Measurements from ENCODE around the gene RAPGEF2.
A peak's percentile ranks its signal among the peaks of the same experiment; 100 is the strongest.
"Not testable (repeated sequence)": the region's sequence is repeated elsewhere in the genome, so short reads cannot be mapped to it uniquely, and the experiment has no call there.

RAPGEF2 gene, protein sequence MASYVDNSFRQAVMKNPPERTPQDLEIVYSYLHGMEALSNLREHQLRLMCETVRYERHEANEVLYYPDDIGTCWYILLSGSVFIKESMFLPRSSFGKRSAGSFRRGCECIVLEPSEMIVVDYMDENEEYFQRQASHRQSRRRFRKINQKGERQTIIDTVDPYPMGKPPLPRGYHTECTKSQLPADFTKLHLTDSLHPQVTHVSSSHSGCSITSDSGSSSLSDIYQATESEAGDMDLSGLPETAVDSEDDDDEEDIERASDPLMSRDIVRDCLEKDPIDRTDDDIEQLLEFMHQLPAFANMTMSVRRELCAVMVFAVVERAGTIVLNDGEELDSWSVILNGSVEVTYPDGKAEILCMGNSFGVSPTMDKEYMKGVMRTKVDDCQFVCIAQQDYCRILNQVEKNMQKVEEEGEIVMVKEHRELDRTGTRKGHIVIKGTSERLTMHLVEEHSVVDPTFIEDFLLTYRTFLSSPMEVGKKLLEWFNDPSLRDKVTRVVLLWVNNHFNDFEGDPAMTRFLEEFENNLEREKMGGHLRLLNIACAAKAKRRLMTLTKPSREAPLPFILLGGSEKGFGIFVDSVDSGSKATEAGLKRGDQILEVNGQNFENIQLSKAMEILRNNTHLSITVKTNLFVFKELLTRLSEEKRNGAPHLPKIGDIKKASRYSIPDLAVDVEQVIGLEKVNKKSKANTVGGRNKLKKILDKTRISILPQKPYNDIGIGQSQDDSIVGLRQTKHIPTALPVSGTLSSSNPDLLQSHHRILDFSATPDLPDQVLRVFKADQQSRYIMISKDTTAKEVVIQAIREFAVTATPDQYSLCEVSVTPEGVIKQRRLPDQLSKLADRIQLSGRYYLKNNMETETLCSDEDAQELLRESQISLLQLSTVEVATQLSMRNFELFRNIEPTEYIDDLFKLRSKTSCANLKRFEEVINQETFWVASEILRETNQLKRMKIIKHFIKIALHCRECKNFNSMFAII (N-terminal part only)

DNA sequence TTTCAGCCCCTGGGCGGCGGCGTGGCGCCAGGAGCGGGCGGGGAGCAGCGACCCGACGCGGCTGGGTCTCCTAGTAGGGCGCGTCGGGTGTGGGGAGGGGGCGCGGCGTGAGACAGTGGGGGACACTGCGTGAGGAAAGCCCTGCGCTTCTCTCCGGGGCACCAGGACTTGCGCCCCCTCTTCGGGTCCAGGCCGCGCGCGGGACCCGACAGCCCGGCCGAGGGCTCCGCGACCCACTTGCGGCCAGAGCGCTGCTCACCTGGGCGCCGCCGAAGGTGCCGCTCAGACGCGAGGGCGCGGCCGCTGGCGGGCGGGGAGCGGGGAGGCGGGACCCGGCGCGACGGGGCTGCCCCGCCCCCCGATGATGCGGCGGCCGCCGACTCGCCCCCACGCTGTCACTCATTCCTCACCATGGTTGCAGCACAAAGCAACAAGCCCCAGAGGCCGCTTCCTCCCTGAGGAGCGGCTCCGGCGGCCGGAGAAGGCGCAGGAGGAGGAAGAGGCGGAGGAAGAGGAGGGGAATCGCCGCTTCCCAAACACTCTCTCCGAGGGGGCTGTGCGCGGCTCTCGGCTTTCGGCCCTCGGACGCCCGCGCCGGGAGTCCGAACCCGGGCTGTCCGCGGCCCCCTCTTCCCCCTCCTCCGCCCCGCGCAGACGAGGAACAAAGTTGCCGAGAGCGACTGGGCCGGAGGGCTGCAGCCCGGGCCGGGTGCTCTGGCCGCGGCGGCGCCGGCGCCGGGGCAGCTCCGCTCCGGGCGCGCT is at the start of gene RAPGEF2:
Gene RAPGEF2 (plus strand): TSS at position 458 of the 762 bp plus-strand sequence. CDS start 1,084 bp downstream, outside the sequence.
- peak; percentile 93 for DNase-seq

DNA sequence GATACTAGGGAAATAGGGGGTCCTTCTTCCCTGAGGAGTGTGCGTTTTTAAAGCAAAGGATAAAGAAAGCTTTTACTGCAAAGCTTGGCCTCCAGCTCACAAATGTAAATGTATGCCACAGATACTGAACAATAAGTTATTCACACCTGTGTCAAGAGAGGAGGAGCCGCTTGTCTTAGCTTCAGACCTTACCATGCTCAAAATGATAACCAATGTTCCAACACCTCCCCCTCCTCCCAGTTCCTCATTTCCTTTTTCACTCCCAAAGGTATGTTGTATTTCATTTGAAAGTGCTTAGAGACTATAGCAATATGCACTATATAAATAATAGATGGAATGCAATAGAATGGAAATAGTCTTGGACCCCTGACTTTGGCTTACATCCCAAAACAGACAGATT is 47.0 kb upstream of the RAPGEF2 start:
- no peak for DNase-seq

DNA sequence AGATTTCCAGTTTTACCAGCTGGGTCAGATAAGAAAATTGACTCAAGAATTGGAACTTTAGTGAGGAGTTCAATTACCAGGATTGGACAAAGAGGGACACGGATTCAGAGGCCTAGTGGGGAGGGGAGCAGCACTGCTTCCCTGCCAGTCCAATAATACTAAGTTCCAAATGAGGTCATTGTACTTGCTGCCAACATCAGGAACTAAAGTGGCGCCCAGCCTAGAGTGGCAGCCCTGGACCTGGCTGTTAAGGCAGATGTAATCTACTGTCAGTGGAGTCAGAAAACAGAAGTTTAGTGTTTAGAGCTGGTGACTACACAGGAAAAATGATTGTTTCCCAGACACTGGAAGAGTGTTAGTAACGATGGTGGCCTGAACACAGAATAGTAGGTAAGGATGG is 42.7 kb upstream of the RAPGEF2 start:
- DNase-seq = no peak

DNA sequence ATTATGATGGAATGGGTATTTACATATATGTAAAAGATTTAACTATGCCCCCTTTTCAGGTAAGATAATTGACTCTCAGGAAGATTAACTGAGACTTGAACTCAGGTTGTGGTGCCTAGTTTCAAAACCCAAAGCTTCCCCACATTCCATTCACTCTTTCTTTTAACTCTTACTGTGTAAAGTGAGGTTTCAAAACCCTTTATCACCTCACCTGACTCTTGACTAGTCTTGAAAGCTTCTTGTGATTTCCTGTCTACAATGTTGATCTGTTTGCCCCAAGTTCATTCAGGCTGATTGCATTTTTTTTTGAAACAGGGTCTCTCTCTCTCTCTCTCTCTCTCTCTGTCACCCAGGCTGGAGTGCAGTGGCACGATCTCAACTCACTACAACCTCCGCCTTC is 40.5 kb upstream of the RAPGEF2 start:
- no peak for DNase-seq

GRCh38 chr4:159065513-159066240 is 37.2 kb upstream of the RAPGEF2 start:
- DNase-seq = no peak

DNA sequence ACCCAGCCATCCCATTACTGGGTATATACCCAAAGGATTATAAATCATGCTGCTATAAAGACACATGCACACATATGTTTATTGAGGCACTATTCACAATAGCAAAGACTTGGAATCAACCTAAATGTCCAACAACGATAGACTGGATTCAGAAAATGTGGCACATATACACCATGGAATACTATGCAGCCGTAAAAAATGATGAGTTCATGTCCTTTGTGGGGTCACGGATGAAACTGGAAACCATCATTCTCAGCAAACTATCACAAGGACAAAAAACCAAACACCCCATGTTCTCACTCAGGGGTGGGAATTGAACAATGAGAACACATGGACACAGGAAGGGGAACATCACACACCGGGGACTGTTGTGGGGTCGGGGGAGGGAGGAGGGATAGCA is 34.7 kb upstream of the RAPGEF2 start:
- not testable (repeated sequence) for DNase-seq

DNA sequence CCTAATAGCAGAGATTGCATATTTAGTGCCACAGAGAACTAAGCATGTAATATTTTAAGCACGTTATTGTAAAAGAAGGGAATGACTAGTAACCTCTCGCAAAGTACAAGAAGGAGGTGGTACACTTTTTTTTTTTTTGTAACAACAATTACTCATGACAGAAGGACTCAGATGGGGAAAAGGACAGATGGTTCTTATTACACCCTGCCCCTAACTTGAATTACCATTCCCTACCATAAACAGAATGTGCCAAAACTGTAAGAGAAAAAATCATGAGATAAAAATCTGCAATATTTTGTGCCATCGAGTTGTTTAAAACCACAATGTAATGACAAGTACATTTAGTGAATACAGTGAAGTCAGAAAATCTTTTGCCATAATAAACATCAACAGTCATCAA is 33.0 kb upstream of the RAPGEF2 start:
- no peak for DNase-seq

GRCh38 chr4:159070742-159071141 is 32.1 kb upstream of the RAPGEF2 start:
- DNase-seq = no peak

DNA sequence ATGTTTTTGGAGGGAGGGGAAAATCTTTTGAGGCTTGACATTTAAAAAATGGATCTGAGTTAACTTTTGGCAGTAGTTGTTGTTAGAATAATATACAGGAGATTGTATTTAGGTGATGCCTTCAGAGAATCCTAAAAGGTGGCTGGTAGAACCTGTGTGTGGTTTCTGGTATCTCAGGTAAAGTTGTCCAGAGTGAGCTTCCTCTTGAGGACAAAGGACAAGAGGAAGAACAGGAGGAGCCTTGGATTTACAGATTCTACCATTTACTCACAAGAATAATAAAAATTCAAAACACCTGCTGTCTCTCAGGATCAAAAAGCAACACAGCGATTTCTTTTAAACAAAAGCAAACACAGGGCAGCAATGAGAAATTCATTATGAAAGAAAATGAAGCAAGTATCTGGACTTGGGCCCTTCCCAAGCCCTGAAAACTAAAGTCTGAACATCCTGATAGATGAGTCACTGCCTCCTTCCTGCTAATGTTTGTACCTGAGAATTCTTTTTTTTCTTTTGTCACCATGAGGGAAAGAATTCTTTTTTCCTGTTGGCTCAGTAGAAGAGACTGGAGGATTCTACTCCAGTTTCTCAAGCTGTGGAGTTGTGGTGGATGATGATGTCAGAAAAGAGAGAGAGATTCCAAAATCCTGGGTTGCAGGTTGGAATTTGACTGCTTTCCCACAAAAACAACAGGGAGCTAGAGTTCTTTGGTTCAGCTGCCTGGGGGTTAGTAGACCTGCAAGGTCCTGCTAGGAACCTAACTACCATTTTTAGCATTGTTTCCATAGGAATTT is 31.5 kb upstream of the RAPGEF2 start:
- DNase-seq = no peak

GRCh38 chr4:159071969-159072765 is 30.7 kb upstream of the RAPGEF2 start:
- no peak for DNase-seq

GRCh38 chr4:159075531-159075932 is 27.3 kb upstream of the RAPGEF2 start:
- DNase-seq = no peak

DNA sequence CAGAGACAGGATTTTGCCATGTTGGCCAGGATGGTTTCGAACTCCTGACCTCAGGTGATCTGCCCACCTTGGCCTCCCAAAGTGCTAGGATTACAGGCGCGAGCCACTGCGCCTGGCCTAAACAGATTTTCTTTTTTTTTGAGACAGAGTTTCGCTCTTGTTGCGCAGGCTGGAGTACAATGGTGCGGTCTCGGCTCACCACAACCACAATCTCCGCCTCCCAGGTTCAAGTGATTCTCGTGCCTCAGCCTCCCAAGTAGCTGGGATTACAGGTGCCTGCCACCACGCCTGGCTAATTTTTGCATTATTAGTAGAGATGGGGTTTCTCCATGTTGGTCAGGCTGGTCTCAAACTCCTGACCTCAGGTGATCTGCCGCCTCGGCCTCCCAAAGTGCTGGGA is 25.9 kb upstream of the RAPGEF2 start:
- peak; percentile 21 for DNase-seq

DNA sequence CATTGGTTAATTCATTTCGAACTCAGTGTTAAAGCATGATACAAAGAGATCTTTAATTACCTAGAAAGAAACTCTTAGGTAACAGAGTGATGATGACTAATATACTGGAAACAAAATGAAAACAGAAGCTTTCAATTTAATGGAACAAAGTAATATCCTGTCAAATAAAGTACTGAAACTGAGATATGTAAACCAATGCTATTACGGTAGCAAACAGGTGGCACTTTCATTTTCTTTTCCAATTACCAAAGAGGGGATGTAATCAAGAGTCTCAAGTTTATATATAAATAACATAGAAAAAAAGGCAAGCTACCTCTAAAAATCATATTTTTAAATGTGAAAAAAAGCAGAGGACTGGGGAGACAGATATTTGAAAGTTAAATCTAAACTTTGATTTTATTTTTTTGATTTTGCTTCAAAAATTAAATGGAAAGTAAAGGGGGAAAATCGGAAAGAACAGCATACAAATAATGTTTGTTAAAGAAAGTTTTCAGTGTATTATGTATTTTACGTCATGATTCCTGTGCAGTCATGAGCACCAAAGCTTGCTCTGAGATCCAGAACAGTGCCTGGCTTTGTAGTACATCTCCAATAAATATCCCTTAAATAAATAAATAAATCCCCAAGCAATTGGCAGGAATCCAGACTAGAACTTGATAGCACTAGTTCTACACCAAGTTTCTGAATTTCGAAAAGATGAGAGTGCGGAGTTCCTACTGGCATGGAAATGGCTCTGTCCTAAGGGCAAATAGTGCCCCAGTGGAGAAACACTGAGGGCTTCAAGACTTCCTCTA is 25.0 kb upstream of the RAPGEF2 start:
- peak; percentile 62 for DNase-seq

DNA sequence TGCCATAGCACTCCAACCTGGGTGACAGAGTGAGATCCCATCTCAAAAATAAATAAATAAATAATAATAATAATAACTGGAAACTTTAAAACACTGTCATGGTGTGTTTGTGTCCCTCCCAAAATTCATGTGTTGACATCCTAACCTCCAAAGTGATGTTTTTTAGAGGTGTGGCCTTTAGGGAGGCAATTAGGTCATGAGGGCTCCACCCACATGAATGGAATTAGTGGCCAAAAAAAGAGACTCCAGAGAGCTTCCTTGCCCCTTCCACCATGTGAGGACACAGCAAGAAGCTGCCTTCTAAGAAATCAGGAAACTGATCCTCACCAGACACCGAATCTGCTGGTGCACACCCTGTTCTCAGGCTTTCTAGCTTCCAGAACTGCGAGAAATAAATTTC is 23.8 kb upstream of the RAPGEF2 start:
- no peak for DNase-seq

GRCh38 chr4:159086606-159087005 is 16.3 kb upstream of the RAPGEF2 start:
- DNase-seq = no peak

DNA sequence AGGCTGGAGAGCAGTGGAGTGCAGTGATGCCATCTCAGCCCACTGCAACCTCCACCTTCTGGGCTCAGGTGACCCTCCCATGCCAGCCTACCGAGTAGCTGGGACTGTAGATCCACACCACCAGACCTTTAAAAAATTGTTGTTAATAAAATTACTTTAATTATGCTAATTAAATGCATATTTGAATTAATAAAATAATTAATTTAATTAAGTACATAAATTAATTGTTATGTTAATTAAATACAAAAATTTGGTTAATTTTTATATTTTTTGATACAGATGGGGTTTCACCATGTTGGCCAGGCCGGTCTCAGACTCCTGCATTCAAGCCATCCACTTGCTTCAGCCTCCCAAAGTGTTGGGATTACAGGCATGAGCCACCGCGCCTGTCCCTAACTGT is 12.6 kb upstream of the RAPGEF2 start:
- DNase-seq = no peak

DNA sequence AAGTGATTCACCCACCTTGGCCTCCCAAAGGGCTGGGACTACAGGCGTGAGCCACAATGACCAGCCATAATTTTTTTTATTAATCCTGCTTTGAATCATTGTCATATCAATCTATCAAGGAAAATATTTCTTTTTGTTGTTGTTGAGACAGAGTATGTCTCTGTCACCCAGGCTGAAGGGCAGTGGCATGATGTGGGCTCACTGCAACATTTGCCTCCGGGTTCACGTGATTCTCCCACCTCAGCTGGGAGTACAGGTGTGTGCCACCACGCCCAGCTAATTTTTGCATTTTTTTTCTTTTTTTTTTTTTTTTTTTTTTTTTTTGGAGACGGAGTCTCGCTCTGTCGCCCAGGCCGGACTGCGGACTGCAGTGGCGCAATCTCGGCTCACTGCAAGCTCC is 8.7 kb upstream of the RAPGEF2 start:
- DNase-seq = not testable (repeated sequence)

GRCh38 chr4:159096434-159096833 is 6.4 kb upstream of the RAPGEF2 start:
- no peak for DNase-seq

DNA sequence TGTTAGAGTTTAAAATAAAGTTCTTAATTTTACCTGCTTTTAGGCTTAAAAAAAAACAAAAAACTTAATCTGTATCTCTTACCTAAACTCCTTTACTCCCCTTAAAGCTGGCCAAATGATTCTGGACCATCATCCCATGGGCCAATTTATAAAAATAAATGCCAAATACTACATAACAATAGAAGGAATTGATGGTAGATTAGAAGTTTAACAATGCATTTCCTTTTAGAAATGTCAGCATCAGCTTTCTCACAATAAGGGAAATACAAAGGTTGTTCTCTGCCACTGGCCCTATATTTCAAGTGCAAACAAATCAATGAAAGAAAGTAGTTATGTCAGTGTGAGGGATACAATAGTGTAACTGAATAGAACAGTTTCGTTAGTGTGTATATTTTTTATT is 5.7 kb upstream of the RAPGEF2 start:
- DNase-seq = no peak

DNA sequence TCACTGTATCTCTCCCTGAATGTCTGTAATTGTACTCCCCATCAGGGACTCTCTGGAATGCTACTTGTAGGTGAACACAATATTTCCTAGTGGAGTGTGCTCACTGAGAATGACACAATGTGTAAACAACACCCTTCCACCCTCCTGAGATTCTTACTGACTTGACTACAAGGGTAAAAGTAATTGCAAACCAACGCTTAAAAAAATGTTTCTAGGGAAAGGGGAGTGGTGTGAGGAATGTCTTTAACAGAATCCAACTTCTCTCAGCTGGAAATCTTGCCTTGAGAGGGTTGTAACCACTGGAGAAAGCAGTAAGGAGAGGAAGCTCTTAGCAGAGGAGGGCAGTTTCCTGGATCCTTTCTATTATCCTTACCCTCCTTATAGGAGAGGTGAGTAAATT is 5.1 kb upstream of the RAPGEF2 start:
- no peak for DNase-seq
